Measurements from ENCODE around the gene NOL4L. TPM values are rescaled to one million over a fixed set of nuclear protein-coding genes. Genes with fewer than 3 reads are reported as not detected.

The NOL4L gene
- total and polyA plus RNA-seq, 7 donors, result 0.61 to 2.7 (median 1.3) TPM

DNA sequence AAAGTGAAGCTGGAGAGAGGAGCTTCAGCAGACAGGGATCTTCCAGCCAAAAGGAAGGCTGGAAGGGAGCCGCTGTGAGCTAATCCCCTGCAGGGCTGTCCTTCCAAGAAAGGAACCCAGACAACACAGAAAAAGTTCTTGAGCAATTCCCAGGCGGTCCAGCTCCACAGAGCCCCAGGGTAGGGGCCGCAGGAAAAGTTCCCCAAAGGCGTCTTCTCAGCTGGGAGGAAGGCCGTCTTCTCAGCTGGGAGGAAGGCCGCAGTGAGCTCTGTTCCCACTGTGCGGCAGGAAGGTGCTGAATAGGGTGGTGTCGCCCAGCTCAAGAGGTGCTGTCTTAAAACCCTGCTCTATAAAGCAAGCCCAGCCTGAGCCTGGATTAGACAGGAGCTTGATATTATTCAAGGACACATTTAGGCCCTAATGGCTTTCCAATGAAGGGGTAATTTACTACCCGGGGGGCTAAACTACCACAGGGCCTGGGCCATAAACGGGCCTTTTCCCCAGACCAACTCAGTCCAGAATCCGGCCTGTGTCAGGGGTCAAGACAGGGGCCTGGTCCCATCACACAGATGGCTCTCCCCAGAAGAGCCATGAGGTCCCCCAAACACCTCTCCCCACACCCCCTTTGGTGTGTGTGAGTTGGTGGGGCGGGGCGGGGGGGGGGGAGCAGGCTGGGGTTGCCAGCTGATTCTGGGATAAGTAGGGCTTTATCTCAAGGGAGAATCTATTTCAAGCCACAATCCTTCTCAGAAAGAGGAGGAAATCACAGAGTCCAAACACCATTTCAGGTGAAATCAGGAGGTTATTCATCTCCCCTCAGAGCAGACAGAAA is 103.6 kb downstream of the NOL4L start:
- 59 to 65% (median 62%) methylated on average over 12 to 13 of the region's 13 CpGs for WGBS, 3 donors
- peaks cover 0 to 15% (median 0%) of the 10 kb centered on the region in 3 donors for H3K27me3 ChIP-seq (ENCODE audit: insufficient read depth in 3 of 3, low read length in 2 of 3)
- no peaks in the 10 kb centered on the region for H3K36me3 ChIP-seq (ENCODE audit: insufficient read depth in 1 of 2, low read depth in 1 of 2)
- ATAC-seq, result no peak
- intact Hi-C loops (cut with DNase I), result no loop called here
- peak overlapping the region; percentile 58 for H3K27ac ChIP-seq
- no peaks in the 10 kb centered on the region for H3K9me3 ChIP-seq
- no peak for DNase-seq
- TF ChIP-seq, protein P1, sequence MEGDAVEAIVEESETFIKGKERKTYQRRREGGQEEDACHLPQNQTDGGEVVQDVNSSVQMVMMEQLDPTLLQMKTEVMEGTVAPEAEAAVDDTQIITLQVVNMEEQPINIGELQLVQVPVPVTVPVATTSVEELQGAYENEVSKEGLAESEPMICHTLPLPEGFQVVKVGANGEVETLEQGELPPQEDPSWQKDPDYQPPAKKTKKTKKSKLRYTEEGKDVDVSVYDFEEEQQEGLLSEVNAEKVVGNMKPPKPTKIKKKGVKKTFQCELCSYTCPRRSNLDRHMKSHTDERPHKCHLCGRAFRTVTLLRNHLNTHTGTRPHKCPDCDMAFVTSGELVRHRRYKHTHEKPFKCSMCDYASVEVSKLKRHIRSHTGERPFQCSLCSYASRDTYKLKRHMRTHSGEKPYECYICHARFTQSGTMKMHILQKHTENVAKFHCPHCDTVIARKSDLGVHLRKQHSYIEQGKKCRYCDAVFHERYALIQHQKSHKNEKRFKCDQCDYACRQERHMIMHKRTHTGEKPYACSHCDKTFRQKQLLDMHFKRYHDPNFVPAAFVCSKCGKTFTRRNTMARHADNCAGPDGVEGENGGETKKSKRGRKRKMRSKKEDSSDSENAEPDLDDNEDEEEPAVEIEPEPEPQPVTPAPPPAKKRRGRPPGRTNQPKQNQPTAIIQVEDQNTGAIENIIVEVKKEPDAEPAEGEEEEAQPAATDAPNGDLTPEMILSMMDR (IDR thresholded peaks at IDR 0.05), result no peak
- H3K4me1 ChIP-seq, result peaks cover 15% of the 10 kb centered on the region
- peak overlapping the region; percentile 74 for H3K4me3 ChIP-seq

DNA sequence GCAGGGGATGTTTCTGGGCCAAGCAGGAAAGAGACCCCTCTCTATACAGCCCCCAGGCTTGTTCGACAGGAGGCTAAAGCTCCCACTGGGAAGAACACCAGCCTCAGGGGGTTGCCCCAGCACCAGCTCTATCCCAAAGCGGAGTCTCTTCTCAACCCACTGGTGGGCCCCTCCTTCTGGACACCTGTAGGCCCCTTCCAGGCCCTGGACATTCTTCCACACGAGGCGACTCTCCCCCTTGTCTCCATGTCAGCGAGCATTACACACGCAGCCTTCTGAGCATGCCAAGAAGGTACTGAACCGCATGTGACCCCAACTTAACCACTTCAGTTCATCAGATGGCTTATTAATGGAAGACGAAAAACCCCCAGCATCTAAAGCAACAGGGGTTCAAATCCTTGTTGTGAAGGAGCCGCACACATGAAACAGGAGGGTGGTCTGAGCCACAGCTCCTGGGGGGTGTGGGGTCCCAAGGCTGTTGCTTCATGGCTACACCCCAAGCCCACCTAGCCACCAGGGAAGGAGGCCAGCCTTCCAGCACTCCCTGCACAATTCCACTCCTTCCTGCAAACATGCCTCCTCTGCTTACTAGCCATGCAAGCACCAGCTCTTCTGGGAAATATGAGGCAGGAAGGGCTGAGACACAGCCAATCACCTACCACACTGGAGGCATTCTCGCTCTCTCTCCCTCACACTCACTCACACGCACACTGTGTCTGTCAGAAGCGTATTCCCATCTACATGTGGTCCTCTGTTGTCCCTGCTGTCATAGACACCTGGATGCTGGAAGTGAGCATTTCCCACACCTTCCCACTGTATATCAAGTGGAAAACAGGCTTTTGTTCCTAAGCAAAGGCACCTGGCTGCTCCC is 104.5 kb downstream of the NOL4L start:
- intact Hi-C loops (cut with DNase I), result no loop called here
- ATAC-seq (no peak), DNase-seq (no peak)
- peaks cover 0 to 14% (median 3%) of the 10 kb centered on the region in 3 donors for H3K27me3 ChIP-seq (ENCODE audit: insufficient read depth in 3 of 3, low read length in 2 of 3)
- no peaks in the 10 kb centered on the region for H3K36me3 ChIP-seq (ENCODE audit: insufficient read depth in 1 of 2, low read depth in 1 of 2)
- TF ChIP-seq, protein P1 (IDR thresholded peaks at IDR 0.05), result no peak
- H3K27ac ChIP-seq, result no peak overlapping the region
- no peaks in the 10 kb centered on the region for H3K9me3 ChIP-seq
- peak overlapping the region; percentile 74 for H3K4me3 ChIP-seq
- H3K4me1 ChIP-seq, result peaks cover 18% of the 10 kb centered on the region
- WGBS, 3 donors, result 85 to 89% (median 86%) methylated on average over 12 of the region's 12 CpGs

DNA sequence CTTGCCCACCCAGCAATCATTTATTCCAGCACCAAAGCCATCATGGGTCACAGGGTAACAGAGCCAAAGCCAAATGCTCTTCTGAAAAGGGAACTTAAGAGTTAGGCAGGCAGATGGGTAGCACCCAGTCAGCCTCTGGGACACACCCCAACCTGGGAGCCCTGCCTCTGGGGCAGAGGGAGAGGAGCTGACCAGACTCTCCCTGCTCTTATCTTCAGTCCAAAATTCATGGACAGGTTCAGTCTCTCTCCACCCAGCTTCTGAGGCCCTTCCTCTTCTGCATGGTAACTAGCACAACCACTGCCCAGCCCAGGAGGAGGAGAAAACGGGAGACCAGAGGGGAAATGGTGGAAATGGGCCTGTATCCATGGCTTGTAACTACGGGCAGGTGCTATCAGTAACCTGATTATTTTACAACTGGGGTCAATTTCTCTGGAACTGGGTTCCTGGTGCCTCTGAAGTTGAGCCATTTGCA is 105.4 kb downstream of the NOL4L start:
- DNase-seq (peak in 1 of 2 donors; percentile 2), ATAC-seq (no peak)
- H3K36me3 ChIP-seq (ENCODE audit: insufficient read depth in 1 of 2, low read depth in 1 of 2), result no peaks in the 10 kb centered on the region
- intact Hi-C loops (cut with DNase I), result no loop called here
- no peaks in the 10 kb centered on the region for H3K9me3 ChIP-seq
- WGBS, 3 donors, result 65 to 73% (median 69%) methylated on average over 2 of the region's 2 CpGs
- TF ChIP-seq, protein P1 (IDR thresholded peaks at IDR 0.05), result no peak
- H3K4me1 ChIP-seq, result peaks cover 20% of the 10 kb centered on the region
- no peak overlapping the region for H3K4me3 ChIP-seq
- H3K27ac ChIP-seq, result no peak overlapping the region
- H3K27me3 ChIP-seq (ENCODE audit: insufficient read depth in 3 of 3, low read length in 2 of 3), result peaks cover 0 to 13% (median 3%) of the 10 kb centered on the region in 3 donors

DNA sequence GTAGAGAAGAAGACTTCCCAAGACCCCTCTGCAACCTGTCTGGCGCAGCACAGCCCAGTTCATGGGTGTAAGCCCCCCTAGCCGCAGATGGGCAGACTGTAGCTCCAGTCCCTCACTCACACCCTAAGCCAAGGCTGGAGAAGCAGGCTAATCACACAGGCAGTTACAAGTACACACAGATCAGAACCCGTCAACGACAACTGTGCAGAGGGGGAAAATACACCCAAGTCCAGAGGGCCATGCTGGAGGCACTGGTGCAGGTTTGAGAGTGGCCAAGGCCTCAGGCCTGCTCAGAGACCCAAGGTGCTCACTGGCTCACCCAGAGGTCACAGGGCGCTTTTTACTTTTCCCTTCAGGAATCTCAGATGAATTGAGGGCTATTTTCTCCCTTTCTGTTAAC is 106.1 kb downstream of the NOL4L start:
- TF ChIP-seq, protein P1 (IDR thresholded peaks at IDR 0.05), result no peak
- intact Hi-C loops (cut with DNase I), result no loop called here
- DNase-seq, result peak in 1 of 2 donors; percentile 25

More for the DNA sequence above, 106.1 kb downstream of the NOL4L start:
- Histone ChIP-seq H3K27me3 (ENCODE audit: insufficient read depth in 3 of 3, low read length in 2 of 3) (peaks cover 0 to 10% (median 3%) of the 10 kb centered on the region in 3 donors), H3K36me3 (ENCODE audit: insufficient read depth in 1 of 2, low read depth in 1 of 2) (no peaks in the 10 kb centered on the region), H3K27ac (no peak overlapping the region), H3K9me3 (no peaks in the 10 kb centered on the region), H3K4me1 (peaks cover 17% of the 10 kb centered on the region), H3K4me3 (no peak overlapping the region)
- ATAC-seq, result no peak
- 91 to 97% (median 94%) methylated on average over 5 of the region's 5 CpGs for WGBS, 3 donors
